Activated CD8-positive, alpha-beta T cell treated with anti-CD3 and anti-CD28 coated beads for 36 hours (primary cell): ENCODE data around the gene PNPO. TPM values are rescaled to one million over a fixed set of nuclear protein-coding genes. Genes with fewer than 3 reads are reported as not detected.

Experiments
- ATAC-seq: fragments of 200-7000 bp; cut with Tn5 transposase; one replicate; pipeline ENCODE4 v1.10.0; 2021; ENCODE audit warnings: mild to moderate bottlenecking, moderate library complexity
- CTCF ChIA-PET: fragments of 350-600 bp; sonication (Branson Sonifier 250); formaldehyde crosslinking; loops from one replicate; lab custom pipeline; 2021; ENCODE audit warnings: antibody characterized with exemption; lab: Charles Lee
- POLR2A ChIA-PET: fragments of 350-600 bp; sonication (Branson Sonifier 250); formaldehyde crosslinking; loops from one replicate; lab custom pipeline; 2021; ENCODE audit warnings: antibody characterized with exemption; lab: Charles Lee
- DNase-seq: peaks from one replicate; pipeline ENCODE4 v3.0.0-alpha.2; 2020
- H3K27ac Mint-ChIP-seq: one replicate; pipeline ENCODE4 v1.8.0; 2021; ENCODE audit warnings: mild to moderate bottlenecking, mixed read lengths
- H3K27me3 Mint-ChIP-seq: one replicate; pipeline ENCODE4 v1.8.0; 2021; ENCODE audit warnings: mixed read lengths
- H3K36me3 Mint-ChIP-seq: one replicate; pipeline ENCODE4 v1.8.0; 2021; ENCODE audit warnings: low read depth, mixed read lengths
- H3K4me1 Mint-ChIP-seq: one replicate; pipeline ENCODE4 v1.8.0; 2021; ENCODE audit warnings: low read depth, mixed read lengths
- H3K4me3 Mint-ChIP-seq: one replicate; pipeline ENCODE4 v1.8.0; 2021; ENCODE audit warnings: mild to moderate bottlenecking, moderate library complexity, mixed read lengths
- H3K9me3 Mint-ChIP-seq: one replicate; pipeline ENCODE4 v1.8.0; 2021; ENCODE audit warnings: mixed read lengths
- CTCF ChIP-seq: fragments of 200-600 bp; IDR thresholded peaks from one replicate; pipeline ENCODE4 v1.8.0; 2022; ENCODE audit warnings: antibody characterized with exemption, mild to moderate bottlenecking
- intact Hi-C: fragments of 100-400 bp; cut with micrococcal nuclease; formaldehyde crosslinking; loops from one replicate; pipeline ENCODE4 v1.10.0; 2022
- total RNA-seq, 2 experiments: library from RNA; stranded (reverse); gene quantifications; one replicate each; pipeline ENCODE4 v1.2.3, GENCODE V29; 2021

The PNPO gene
- total RNA-seq, 2 experiments from 2014 or later: 41.0 to 42.7 TPM

GRCh38 chr17:47966079-47966519 is 24.7 kb downstream of the PNPO start:
- ATAC-seq (no peak), DNase-seq (no peak)
- ChIA-PET CTCF (interaction anchor here (12.4 kb wide), 1 partner anchor 20 kb away, joined by 284 read pairs; the partner anchor contains the start of gene PNPO), POLR2A (interaction anchor here (0.8 kb wide), 1 partner anchor 26 kb away, joined by 3 read pairs; no protein-coding TSS in a partner anchor)
- Mint-ChIP-seq H3K36me3 (no peaks in the 10 kb centered on the region), H3K4me1 (peaks cover 10% of the 10 kb centered on the region), H3K27me3 (no peaks in the 10 kb centered on the region), H3K27ac (no peak overlapping the region), H3K9me3 (no peaks in the 10 kb centered on the region), H3K4me3 (no peak overlapping the region)
- intact Hi-C loops: no loop called here
- no peak for TF ChIP-seq CTCF

- no peaks in the 10 kb centered on the region for H3K9me3 Mint-ChIP-seq
- ATAC-seq: no peak
- DNase-seq: no peak
- intact Hi-C loops: no loop called here
- no peak overlapping the region for H3K27ac Mint-ChIP-seq
- POLR2A ChIA-PET: interaction anchor here (4.8 kb wide), 1 partner anchor 25 kb away, joined by 35 read pairs; the partner anchor contains the start of gene PNPO
- H3K27me3 Mint-ChIP-seq: no peaks in the 10 kb centered on the region
- CTCF ChIA-PET: interaction anchor here (0.8 to 12.4 kb wide), 2 partner anchors 11 to 22 kb away, joined by 3 to 284 read pairs; partner anchors contain the start of gene PNPO
- no peak overlapping the region for H3K4me3 Mint-ChIP-seq
- H3K36me3 Mint-ChIP-seq: peaks cover 2% of the 10 kb centered on the region
- no peak for TF ChIP-seq CTCF
- peaks cover 20% of the 10 kb centered on the region for H3K4me1 Mint-ChIP-seq
Observed at GRCh38 chr17:47967607-47968252, 26.4 kb downstream of the PNPO start.

GRCh38 chr17:47968836-47969235 is 27.5 kb downstream of the PNPO start:
- Mint-ChIP-seq H3K36me3 (peaks cover 4% of the 10 kb centered on the region), H3K4me1 (peaks cover 22% of the 10 kb centered on the region), H3K27me3 (no peaks in the 10 kb centered on the region), H3K4me3 (no peak overlapping the region), H3K9me3 (no peaks in the 10 kb centered on the region), H3K27ac (no peak overlapping the region)
- CTCF ChIA-PET: interaction anchor here (0.9 to 12.4 kb wide), 7 partner anchors 8 to 128 kb away, joined by 3 to 284 read pairs (median 23); partner anchors contain the start of genes PNPO, PRR15L and SCRN2
- TF ChIP-seq CTCF: no peak
- DNase-seq (no peak), ATAC-seq (no peak)
- intact Hi-C loops: no loop called here
- POLR2A ChIA-PET: interaction anchor here (0.6 to 4.8 kb wide), 3 partner anchors 26 to 73 kb away, joined by 3 to 35 read pairs (median 12); partner anchors contain the start of genes PNPO and SP2

GRCh38 chr17:47969930-47970724 is 28.8 kb downstream of the PNPO start:
- Mint-ChIP-seq H3K4me3 (peak overlapping the region; percentile 95), H3K27ac (peak overlapping the region; percentile 43), H3K36me3 (peaks cover 9% of the 10 kb centered on the region), H3K27me3 (no peaks in the 10 kb centered on the region), H3K9me3 (no peaks in the 10 kb centered on the region), H3K4me1 (peaks cover 22% of the 10 kb centered on the region)
- ATAC-seq (no peak), DNase-seq (no peak)
- ChIA-PET POLR2A (interaction anchor here (0.6 to 4.8 kb wide), 15 partner anchors 9 to 281 kb away, joined by 3 to 35 read pairs (median 4); partner anchors contain the start of genes PNPO, PRR15L and SP2), CTCF (interaction anchor here (0.7 to 12.4 kb wide), 30 partner anchors 9 to 294 kb away, joined by 3 to 284 read pairs (median 6); partner anchors contain the start of genes PNPO, PRR15L, SCRN2 and SP2)
- no peak for TF ChIP-seq CTCF
- intact Hi-C loops: no loop called here
